HepG2 (cell line): ENCODE results near the gene SPAG8. TPM values are rescaled to one million over a fixed set of nuclear protein-coding genes. Genes with fewer than 3 reads are reported as not detected.

Experiments
- ATF4 ChIP-seq, 2 experiments: fragments of 450-650 bp in 1 of 2; sonication (generic) in 1 of 2; formaldehyde crosslinking; IDR thresholded peaks; 2 replicates each; pipeline versions ENCODE4 v1.5.0 to v1.8.0; 2020 to 2022; ENCODE audit warnings: mild to moderate bottlenecking in 1 of 2, missing genetic modification reagents in 1 of 2
- ATF7 ChIP-seq, 2 experiments: fragments of 450-650 bp in 1 of 2; sonication (generic) in 1 of 2; formaldehyde crosslinking in 1 of 2; IDR thresholded peaks; 2 replicates each; pipeline versions ENCODE4 v1.4.0 to v1.6.1; 2016 to 2020; ENCODE audit warnings: antibody characterized with exemption in 1 of 2, mild to moderate bottlenecking in 1 of 2, missing genetic modification reagents in 1 of 2
- CBFB ChIP-seq: sonication (generic); formaldehyde crosslinking; IDR thresholded peaks from 2 replicates; pipeline ENCODE4 v1.4.0; 2020; ENCODE audit warnings: missing genetic modification reagents
- CERS6 ChIP-seq: sonication (generic); formaldehyde crosslinking; IDR thresholded peaks from 2 replicates; pipeline ENCODE4 v1.5.0; 2020; ENCODE audit warnings: missing genetic modification reagents
- HOMEZ ChIP-seq: IDR thresholded peaks from 2 replicates; pipeline ENCODE4 v1.6.1; 2016; ENCODE audit warnings: low read depth
- KAT8 ChIP-seq: IDR thresholded peaks from 2 replicates; pipeline ENCODE4 v1.6.1; 2016; ENCODE audit warnings: missing genetic modification reagents, missing compliant biosample characterization
- MXD4 ChIP-seq: IDR thresholded peaks from 2 replicates; pipeline ENCODE4 v1.6.1; 2016; ENCODE audit warnings: mild to moderate bottlenecking, missing biosample characterization, missing genetic modification reagents
- NR2F1 ChIP-seq, 2 experiments: fragments of 450-650 bp in 1 of 2; formaldehyde crosslinking in 1 of 2; IDR thresholded peaks; 2 replicates each; pipeline versions ENCODE4 v1.5.0 to v1.6.1; 2016 to 2020; ENCODE audit warnings: mild to moderate bottlenecking in 1 of 2, missing compliant biosample characterization in 1 of 2, missing genetic modification reagents in 1 of 2, moderate library complexity in 1 of 2
- PITX1 ChIP-seq: sonication (generic); formaldehyde crosslinking; IDR thresholded peaks from 2 replicates; pipeline ENCODE4 v1.5.1; 2020; ENCODE audit warnings: mild to moderate bottlenecking, missing genetic modification reagents
- RNF219 ChIP-seq: sonication (generic); formaldehyde crosslinking; IDR thresholded peaks from 2 replicates; pipeline ENCODE4 v1.5.0; 2020; ENCODE audit warnings: mild to moderate bottlenecking, missing genetic modification reagents
- SP140L ChIP-seq: sonication (generic); formaldehyde crosslinking; IDR thresholded peaks from 2 replicates; pipeline ENCODE4 v1.4.0; 2020; ENCODE audit warnings: missing genetic modification reagents, borderline replicate concordance
- STAT6 ChIP-seq: sonication (generic); formaldehyde crosslinking; IDR thresholded peaks from 2 replicates; pipeline ENCODE4 v1.4.0; 2020; ENCODE audit warnings: missing genetic modification reagents, mild to moderate bottlenecking, borderline replicate concordance
- TBX3 ChIP-seq: fragments of 450-650 bp; IDR thresholded peaks from 2 replicates; pipeline ENCODE4 v1.6.1; 2017; ENCODE audit warnings: antibody characterized with exemption, mild to moderate bottlenecking, inconsistent platforms, borderline replicate concordance
- ZBTB43 ChIP-seq: sonication (generic); formaldehyde crosslinking; conservative IDR thresholded peaks from 2 replicates; pipeline ENCODE4 v1.4.0; 2020; ENCODE audit warnings: missing genetic modification reagents
- ZNF232 ChIP-seq: sonication (generic); formaldehyde crosslinking; IDR thresholded peaks from 2 replicates; pipeline ENCODE4 v1.4.0; 2020; ENCODE audit warnings: missing genetic modification reagents, borderline replicate concordance
- ZNF3 ChIP-seq: IDR thresholded peaks from 2 replicates; pipeline ENCODE4 v1.7.0; 2017; ENCODE audit warnings: inconsistent platforms
- ZNF430 ChIP-seq: sonication (generic); formaldehyde crosslinking; IDR thresholded peaks from 2 replicates; pipeline ENCODE4 v1.9.0; 2021; ENCODE audit warnings: mild to moderate bottlenecking, missing genetic modification reagents
- ZNF501 ChIP-seq: sonication (generic); formaldehyde crosslinking; IDR thresholded peaks from 2 replicates; pipeline ENCODE4 v1.5.1; 2020; ENCODE audit warnings: mild to moderate bottlenecking, moderate library complexity, missing genetic modification reagents
- ZNF567 ChIP-seq: sonication (generic); formaldehyde crosslinking; IDR thresholded peaks from 2 replicates; pipeline ENCODE4 v1.8.1; 2023; ENCODE audit warnings: mild to moderate bottlenecking, missing genetic modification reagents, borderline replicate concordance
- polyA plus RNA-seq, 8 experiments: library from polyadenylated mRNA; depleted of rRNA in 3 of 8; stranded (reverse) in 7 of 8; unstranded in 1 of 8; fragments of >200 nt; fragmentation: Illumina TruSeq in 4 of 8; extraction: Trizol in 4 of 8; gene quantifications; 2 replicates each; pipeline versions ENCODE4 v1.2.1 to v1.2.3, GENCODE V29; 2011 to 2016; ENCODE audit warnings: low read depth in 4 of 8, missing spikeins in 1 of 8, mixed read lengths in 1 of 8; ENCODE audit not compliant: insufficient read depth in 1 of 8
- total RNA-seq, 5 experiments: library from RNA; depleted of rRNA; stranded (reverse); fragments of >200 nt; fragmentation: Illumina TruSeq; extraction: Trizol; gene quantifications; 2 replicates each; pipeline ENCODE4 v1.2.3, GENCODE V29; 2016; ENCODE audit warnings: low read depth in 1 of 5

The SPAG8 gene
- total and polyA plus RNA-seq, 2 of the 13 experiments (the other 11 are each of a cell fraction or from before 2014, with no cell fraction given) = 0.18 to 0.27 TPM

- TF ChIP-seq RNF219 (CRISPR knock-in tag) (no peak), ZBTB43 (CRISPR knock-in tag) (0 out of 2 replicates have a peak, but pooled peaks have one; percentile 64), ZNF430 (CRISPR knock-in tag) (no peak), NR2F1 (CRISPR knock-in tag; IDR thresholded peaks at IDR 0.05) (0 out of 4 replicates have a peak, but pooled peaks of 1 of the 2 experiments have one; percentile 5), HOMEZ (CRISPR knock-in tag) (no peak), PITX1 (CRISPR knock-in tag) (no peak), ZNF501 (CRISPR knock-in tag) (peak; percentile 89), CERS6 (CRISPR knock-in tag) (no peak), TBX3 (peak; percentile 67; the same call in 1 of the 2 replicates), SP140L (CRISPR knock-in tag) (no peak), KAT8 (CRISPR knock-in tag) (peak; percentile 11; the same call in 1 of the 2 replicates), ATF7 (IDR thresholded peaks at IDR 0.05) (no peak), ATF7 (CRISPR knock-in tag; IDR thresholded peaks at IDR 0.05) (no peak), ZNF3 (CRISPR knock-in tag) (peak; percentile 5; the same call in 1 of the 2 replicates), MXD4 (CRISPR knock-in tag) (no peak), STAT6 (no peak; the same call in 1 of the 2 replicates), CBFB (CRISPR knock-in tag) (no peak), ZNF232 (CRISPR knock-in tag) (0 out of 2 replicates have a peak, but pooled peaks have one; percentile 24), ATF4 (CRISPR knock-in tag; IDR thresholded peaks at IDR 0.05) (no peak), ZNF567 (no peak)
Measured at GRCh38 chr9:35814841-35815543, 2.9 kb upstream of the SPAG8 start, which contains the start of gene HINT2 (continued).
